ENCODE measurements around the gene SPATA6L.

DNA sequence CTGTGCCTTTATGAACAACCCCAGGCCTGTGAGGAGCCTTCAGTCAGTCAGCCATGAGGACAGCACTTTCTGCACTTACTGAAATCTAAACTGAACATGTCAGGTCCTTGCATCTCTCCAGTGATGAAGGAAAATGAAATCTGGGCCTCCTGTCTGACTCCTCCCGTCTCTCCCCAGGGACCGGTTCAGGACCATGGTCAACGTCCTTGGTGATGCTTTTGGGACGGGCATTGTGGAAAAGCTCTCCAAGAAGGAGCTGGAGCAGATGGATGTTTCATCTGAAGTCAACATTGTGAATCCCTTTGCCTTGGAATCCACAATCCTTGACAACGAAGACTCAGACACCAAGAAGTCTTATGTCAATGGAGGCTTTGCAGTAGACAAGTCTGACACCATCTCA lies 81.1 kb downstream of the SPATA6L start:
- no peak for TF ChIP-seq RAD21 (IDR thresholded peaks at IDR 0.05; ENCODE audit: low read length)
- TF ChIP-seq NFIC (IDR thresholded peaks at IDR 0.05; ENCODE audit: borderline replicate concordance) = no peak
- TF ChIP-seq, protein P1, sequence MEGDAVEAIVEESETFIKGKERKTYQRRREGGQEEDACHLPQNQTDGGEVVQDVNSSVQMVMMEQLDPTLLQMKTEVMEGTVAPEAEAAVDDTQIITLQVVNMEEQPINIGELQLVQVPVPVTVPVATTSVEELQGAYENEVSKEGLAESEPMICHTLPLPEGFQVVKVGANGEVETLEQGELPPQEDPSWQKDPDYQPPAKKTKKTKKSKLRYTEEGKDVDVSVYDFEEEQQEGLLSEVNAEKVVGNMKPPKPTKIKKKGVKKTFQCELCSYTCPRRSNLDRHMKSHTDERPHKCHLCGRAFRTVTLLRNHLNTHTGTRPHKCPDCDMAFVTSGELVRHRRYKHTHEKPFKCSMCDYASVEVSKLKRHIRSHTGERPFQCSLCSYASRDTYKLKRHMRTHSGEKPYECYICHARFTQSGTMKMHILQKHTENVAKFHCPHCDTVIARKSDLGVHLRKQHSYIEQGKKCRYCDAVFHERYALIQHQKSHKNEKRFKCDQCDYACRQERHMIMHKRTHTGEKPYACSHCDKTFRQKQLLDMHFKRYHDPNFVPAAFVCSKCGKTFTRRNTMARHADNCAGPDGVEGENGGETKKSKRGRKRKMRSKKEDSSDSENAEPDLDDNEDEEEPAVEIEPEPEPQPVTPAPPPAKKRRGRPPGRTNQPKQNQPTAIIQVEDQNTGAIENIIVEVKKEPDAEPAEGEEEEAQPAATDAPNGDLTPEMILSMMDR (IDR thresholded peaks at IDR 0.05) = no peak
- TF ChIP-seq, protein P2, sequence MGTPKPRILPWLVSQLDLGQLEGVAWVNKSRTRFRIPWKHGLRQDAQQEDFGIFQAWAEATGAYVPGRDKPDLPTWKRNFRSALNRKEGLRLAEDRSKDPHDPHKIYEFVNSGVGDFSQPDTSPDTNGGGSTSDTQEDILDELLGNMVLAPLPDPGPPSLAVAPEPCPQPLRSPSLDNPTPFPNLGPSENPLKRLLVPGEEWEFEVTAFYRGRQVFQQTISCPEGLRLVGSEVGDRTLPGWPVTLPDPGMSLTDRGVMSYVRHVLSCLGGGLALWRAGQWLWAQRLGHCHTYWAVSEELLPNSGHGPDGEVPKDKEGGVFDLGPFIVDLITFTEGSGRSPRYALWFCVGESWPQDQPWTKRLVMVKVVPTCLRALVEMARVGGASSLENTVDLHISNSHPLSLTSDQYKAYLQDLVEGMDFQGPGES (IDR thresholded peaks at IDR 0.05; ENCODE audit: low read depth, low read length) = no peak
- TF ChIP-seq EP300 (IDR thresholded peaks at IDR 0.05; ENCODE audit: borderline replicate concordance in 1 of 2, low read depth in 1 of 2, low read length in 1 of 2) = no peak
- TF ChIP-seq, protein P3, sequence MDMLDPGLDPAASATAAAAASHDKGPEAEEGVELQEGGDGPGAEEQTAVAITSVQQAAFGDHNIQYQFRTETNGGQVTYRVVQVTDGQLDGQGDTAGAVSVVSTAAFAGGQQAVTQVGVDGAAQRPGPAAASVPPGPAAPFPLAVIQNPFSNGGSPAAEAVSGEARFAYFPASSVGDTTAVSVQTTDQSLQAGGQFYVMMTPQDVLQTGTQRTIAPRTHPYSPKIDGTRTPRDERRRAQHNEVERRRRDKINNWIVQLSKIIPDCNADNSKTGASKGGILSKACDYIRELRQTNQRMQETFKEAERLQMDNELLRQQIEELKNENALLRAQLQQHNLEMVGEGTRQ (IDR thresholded peaks at IDR 0.05; ENCODE audit: borderline replicate concordance, low read depth, low read length) = no peak
- no peak for TF ChIP-seq SIN3A (IDR thresholded peaks at IDR 0.05; ENCODE audit: borderline replicate concordance, low read depth, low read length)
- TF ChIP-seq CHD2 (IDR thresholded peaks at IDR 0.05; ENCODE audit: low read length, partially characterized antibody) = no peak

All from SK-N-SH (cell line).